ENCODE measurements around the gene PLAAT5.
A peak's percentile ranks its signal among the peaks of the same experiment; 100 is the strongest.
"Not testable (repeated sequence)": the region's sequence is repeated elsewhere in the genome, so short reads cannot be mapped to it uniquely, and the experiment has no call there.

Gene PLAAT5, protein sequence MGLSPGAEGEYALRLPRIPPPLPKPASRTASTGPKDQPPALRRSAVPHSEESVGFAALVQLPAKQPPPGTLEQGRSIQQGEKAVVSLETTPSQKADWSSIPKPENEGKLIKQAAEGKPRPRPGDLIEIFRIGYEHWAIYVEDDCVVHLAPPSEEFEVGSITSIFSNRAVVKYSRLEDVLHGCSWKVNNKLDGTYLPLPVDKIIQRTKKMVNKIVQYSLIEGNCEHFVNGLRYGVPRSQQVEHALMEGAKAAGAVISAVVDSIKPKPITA
- total RNA-seq: 0 to 0.08 (median 0) reads per million in 4 donors

DNA sequence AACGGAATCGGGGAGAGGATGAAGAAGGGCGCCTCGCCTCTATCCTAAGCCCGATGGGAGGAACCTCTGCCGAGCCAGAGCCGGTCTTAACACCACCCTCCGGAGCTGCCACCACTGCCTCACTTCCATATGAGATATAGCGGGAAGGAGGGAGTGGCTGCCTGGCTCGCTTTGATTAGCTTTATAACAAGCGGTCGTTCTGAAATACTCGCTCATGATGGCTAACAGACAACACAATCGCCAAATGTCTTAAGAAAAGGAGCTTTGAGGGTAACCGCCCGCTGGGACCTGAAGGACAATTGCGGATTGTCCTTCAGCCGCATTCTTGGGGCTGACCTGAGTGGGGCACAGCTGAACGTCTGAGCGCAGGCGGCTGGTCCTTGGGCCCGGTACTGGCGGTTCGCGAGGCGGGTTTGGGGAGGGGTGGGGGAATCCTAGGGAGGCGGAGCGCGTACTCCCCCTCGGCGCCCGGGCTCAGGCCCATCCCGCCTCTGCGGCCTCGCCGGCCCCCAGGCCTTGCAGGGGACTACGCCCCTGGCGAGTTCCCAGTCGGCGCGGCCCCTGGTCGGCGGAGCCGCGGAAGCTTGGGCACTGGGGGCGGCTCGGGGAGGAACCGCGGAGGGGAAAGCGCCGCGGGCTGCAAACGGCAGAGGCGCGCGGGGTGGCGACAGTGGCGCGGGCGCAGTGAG lies at the start of gene PLAAT5:
PLAAT5 (minus strand) TSS at position 617 of the 689 bp plus-strand sequence; CDS start at position 484, 133 bp downstream.
- DNase-seq: peak in 1 of 5 donors; percentile 6

- DNase-seq: peak in 1 of 5 donors; percentile 37
Observed at GRCh38 chr11:63537293-63538101, 46.5 kb upstream of the PLAAT5 start.

DNA sequence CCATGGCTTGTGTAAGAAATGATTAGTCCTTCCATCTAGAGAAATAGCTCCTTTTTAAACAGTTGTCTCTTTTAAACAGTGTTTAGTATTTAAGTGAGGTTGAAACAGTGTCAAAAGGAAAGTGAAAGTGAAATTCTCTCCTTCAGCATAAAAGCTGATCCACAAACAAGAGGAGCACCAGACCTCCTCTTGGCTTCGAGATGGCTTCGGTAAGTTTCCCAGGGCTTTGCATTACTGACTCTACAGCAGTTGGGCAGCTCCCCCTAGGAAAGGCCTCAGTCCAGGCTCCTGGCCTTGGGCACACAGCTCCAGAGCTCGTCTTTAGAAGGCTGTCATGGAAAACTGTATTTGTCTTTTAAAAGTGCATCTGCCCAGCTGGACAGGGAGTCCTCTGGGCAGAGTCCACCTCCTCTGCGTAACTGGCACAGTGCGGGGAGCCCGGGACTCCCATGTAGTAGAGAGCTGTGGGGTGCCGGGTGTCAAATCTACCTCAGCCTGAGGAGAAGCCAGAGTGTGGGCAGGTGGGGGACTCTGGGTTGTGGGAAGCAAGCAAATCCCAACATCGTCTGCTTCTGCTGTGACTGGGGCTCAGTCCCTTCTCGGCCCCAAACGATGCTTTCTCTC lies 45.8 kb upstream of the PLAAT5 start, which contains the start of gene PLAAT4:
PLAAT4 (plus strand) TSS at position 140 of the 624 bp plus-strand sequence; CDS start at position 201, 61 bp downstream.
- DNase-seq: peak in 4 of 5 donors; percentile 26 to 71 (median 36)

DNA sequence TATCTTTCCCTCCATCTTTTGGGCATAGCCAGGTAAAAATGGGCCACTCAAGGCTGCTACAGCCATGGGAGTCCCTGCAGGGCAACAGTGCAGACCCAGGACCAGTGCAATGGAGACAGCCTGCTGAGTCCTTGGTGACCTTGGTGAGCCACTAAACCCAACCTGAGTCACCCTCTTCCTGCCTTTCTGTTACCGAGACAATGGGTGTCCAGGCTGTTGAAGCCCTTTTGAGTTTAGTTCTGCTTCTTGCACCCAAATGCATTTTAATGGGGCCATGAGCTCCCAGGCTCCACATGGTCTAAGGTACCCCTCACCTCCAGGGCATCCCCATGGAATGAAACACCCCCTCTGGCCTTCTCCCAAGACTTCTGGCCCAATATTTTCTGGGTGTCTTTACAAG lies 44.8 kb upstream of the PLAAT5 start:
- DNase-seq: peak in 2 of 5 donors; percentile 12 to 53

DNA sequence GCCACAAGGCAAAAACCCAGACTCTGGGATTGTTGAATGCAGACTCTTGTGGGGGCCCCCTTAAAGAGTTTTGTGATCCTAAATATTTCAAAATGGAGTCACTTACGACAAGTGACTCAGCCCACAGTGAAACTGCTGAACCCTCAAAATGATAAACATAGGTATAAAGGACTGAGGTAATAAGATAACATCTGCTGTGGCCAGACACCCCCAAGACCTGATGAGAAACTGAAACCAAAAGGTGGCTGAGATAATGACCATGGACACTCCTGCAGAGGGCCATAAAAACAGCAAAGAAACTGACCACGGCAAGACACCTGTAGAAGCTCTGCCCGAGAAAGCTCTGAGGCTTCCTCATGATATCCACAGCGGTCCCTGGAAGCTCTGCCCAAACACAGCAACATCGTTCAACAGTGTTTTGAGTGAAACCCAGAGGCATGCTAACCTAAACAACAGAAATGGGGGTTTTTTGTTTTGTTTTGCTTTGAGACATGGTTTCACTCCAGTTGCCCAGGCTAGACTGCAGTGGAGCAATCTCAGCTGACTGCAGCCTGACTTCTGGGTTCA lies 44.0 kb upstream of the PLAAT5 start:
- peak in 2 of 5 donors; percentile 9 to 43 for DNase-seq

DNA sequence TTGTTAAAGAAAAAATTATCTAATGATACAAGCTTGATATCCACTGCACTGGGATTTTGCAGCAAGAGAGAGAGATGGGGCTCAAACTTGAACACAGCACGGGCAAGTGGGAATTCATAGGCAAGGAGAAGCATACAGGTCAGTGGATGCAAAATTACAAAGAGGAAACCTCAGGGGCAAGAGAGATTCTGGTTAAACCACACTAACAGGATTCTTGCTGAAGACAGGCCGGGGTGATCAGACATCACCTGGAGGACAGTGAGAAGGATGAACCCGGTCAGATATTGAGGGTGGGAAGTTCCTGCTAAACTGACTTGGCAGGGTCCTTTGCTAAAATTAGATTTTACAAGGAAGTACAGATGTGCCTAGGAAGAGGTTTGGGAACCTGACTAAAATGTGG lies 43.1 kb upstream of the PLAAT5 start:
- DNase-seq: no peak

- DNase-seq: no peak
Observed at GRCh38 chr11:63532799-63533475, 42.0 kb upstream of the PLAAT5 start.

- no peak for DNase-seq
Observed at GRCh38 chr11:63532117-63532516, 41.1 kb upstream of the PLAAT5 start.

GRCh38 chr11:63531074-63531792 lies 40.3 kb upstream of the PLAAT5 start:
- DNase-seq: peak; percentile 22 to 84 (median 53)

DNA sequence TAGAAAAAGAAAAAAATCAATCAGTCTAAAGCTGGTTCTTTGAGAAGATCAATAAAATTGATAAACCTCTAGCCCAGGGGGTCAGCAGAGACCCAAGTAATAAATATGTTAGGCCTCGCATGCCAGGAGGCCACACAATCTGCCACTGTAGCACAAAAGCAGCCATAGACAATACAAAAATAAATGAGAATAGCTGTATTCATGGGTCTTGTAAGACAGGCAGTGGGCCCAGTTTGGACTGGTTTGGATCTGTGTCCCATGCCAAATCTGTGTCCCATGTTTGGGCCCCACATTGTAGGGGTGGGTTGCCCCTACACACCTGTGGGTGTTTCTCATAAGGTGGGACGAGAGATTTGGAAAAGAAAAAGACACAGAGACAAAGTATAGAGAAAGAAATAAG lies 39.1 kb upstream of the PLAAT5 start:
- DNase-seq: no peak

GRCh38 chr11:63529373-63529772 lies 38.4 kb upstream of the PLAAT5 start:
- DNase-seq: not testable (repeated sequence)

DNA sequence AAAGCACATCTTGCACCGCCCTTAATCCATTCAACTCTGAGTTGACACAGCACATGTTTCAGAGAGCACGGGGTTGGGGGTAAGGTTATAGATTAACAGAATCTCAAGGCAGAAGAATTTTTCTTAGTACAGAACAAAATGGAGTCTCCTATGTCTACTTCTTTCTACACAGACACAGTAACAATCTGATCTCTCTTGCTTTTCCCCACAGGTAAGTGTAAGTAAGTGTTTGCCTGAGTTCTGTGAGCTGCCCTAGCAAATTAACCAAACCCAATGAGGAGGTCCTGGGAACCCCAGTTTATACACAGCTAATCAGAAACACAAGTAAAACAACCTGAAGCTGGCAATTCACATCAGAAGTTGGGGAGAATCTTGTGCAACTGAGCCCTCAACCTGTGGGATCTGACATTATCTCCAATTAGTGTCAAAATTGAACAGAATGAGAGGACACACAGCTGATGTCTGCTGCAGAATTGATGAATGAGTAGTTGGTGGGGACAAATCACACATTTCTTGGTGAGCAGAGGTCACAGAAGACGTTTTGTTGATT lies 37.8 kb upstream of the PLAAT5 start:
- DNase-seq: not testable (repeated sequence)

GRCh38 chr11:63528156-63528555 lies 37.2 kb upstream of the PLAAT5 start:
- DNase-seq: not testable (repeated sequence)

DNA sequence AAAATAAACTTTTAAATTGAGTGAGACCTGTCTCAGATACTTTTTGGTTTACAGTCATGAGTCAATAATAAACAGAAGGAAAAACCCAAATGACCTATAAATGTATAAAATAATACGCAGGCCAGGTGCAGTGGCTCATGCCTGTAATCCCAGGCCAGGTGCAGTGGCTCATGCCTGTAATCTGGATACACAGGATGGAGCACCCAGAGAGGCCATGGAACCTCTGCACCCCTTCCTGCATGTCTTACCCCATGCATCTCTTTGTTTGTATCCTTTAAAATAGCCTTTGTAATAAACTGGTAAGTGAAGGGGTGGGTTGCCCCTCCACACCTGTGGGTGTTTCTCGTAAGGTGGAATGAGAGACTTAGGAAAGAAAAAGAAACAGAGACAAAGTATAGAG lies 36.7 kb upstream of the PLAAT5 start:
- no peak for DNase-seq

GRCh38 chr11:63523151-63523550 lies 32.2 kb upstream of the PLAAT5 start:
- no peak for DNase-seq

DNA sequence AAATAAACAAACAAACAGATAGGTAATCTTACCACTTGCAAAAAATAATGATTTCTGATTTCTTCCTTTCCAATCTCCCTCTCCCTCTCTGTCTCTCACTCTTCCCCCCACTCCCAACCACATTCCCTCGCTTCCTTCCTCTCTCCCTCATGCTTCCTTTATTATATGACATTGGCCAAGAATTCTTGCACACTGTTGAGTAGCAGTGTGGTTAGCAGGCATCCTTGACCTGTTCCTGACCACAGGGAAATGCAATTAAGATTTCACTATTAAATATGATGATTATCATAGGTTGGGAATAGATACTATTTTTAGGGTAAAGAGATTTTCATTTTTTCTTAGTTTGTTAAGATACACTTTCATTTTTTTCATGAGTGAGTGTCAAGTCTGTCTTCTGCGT lies 30.9 kb upstream of the PLAAT5 start:
- no peak for DNase-seq

GRCh38 chr11:63520606-63521170 lies 29.7 kb upstream of the PLAAT5 start:
- DNase-seq: no peak

- peak in 1 of 5 donors; percentile 17 for DNase-seq
Observed at GRCh38 chr11:63518548-63518947, 27.6 kb upstream of the PLAAT5 start.

DNA sequence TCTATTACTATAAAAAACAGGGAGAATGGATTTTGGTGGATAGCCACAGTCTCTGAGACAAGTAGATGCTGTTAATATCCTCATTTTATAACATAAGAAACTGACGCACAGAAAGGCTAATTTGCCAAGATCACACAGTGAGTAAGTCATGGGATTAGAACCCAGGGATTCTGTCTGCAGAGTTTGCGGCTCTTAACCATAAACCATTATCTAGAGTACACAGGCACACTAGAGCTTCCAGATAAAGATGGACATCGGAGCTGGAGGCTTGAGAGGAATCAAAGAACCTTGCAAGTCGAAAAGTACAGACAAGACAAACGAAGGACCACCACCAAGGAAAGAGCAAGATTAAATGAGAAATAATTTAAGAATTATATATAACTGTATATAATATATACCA lies 26.2 kb upstream of the PLAAT5 start:
- DNase-seq: no peak

DNA sequence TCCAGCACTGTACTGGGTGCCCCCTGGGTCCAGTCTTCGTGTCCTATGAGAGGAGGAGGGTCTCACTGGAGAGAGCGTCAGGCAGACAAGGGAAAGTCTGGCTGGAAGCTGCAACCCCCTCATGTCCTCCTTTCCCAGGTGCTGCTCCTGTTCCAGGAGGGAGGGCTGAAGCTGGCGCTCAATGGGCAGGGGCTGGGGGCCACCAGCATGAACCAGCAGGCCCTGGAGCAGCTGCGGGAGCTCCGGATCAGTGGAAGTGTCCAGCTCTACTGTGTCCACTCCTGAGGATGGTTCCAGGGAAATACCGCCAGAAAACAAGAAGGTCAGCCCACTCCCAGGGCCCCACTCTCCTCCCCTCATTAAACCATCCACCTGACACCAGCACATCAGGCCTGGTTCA lies 25.1 kb upstream of the PLAAT5 start:
- DNase-seq: no peak
